ENCODE results near the gene NINJ2.
"Not testable (repeated sequence)": the region's sequence is repeated elsewhere in the genome, so short reads cannot be mapped to it uniquely, and the experiment has no call there.

Gene NINJ2

DNA sequence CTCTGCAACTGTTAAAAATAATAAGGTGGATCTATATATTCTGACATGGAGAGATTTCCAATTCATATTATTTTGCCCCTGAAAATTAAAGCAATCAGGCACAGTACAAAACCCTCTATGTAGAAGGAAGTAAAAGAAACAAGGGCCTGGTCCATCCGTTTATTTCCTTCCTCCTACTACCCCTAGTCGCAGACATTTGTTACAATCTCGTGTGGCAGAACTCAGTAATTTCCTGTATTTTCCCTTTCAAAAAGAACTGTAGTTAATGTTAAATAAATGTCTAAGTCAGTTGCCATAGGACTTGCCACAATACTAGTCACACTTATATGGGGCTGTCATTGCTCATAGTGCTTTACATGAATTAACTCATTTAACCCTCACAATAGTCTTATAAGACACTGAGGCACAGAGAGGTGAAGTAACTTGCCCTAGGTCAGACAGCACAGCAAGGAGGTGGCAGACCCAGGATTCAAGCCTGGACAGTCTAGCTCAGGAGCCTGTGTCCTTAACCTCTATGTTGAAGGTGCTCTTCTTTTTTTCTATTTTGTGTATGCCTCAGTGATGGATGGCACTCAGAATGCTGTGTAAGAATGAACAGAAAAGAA lies 24.2 kb downstream of the NINJ2 start:
- H3K27me3 ChIP-seq (ENCODE audit: control insufficient read depth, insufficient read depth, low read length), result no peaks in the 10 kb centered on the region
- 0 out of 2 replicates have a peak, but pooled peaks cover 7% of the 10 kb centered on the region for H3K4me1 ChIP-seq (ENCODE audit: control insufficient read depth, insufficient read depth, low read length)
- H3K9ac ChIP-seq (ENCODE audit: low read depth, low read length), result no peak overlapping the region
- no peak overlapping the region for H3K27ac ChIP-seq (ENCODE audit: low read depth, low read length)
- no peak overlapping the region for H3K4me3 ChIP-seq (ENCODE audit: low read depth, low read length)
- H3K36me3 ChIP-seq (ENCODE audit: control insufficient read depth, insufficient read depth, low read length), result no peaks in the 10 kb centered on the region
- H3K9me3 ChIP-seq (ENCODE audit: control insufficient read depth, insufficient read depth, low read length), result no peaks in the 10 kb centered on the region

DNA sequence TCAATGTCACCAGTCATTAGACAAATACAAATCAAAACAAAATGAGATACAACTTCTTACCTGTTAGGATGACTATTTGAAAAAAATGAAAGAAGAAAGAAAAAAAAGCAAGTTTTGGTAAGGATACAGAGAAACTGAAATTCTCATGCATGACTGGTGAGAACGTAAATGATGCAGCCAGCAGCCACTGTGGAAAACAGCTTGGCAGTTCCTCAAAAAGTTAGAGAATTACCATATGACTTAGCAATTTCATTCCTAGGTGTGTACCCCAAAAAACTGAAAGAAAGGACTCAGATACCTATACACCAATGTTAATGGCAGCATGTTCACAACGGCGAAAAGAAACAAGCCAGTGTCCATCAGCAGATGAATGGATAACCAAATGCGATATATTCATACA lies 26.6 kb downstream of the NINJ2 start:
- Histone ChIP-seq H3K4me1 (ENCODE audit: control insufficient read depth, insufficient read depth, low read length) (peaks cover 12% of the 10 kb centered on the region), H3K36me3 (ENCODE audit: control insufficient read depth, insufficient read depth, low read length) (no peaks in the 10 kb centered on the region), H3K9ac (ENCODE audit: low read depth, low read length) (no peak overlapping the region), H3K9me3 (ENCODE audit: control insufficient read depth, insufficient read depth, low read length) (no peaks in the 10 kb centered on the region), H3K4me3 (ENCODE audit: low read depth, low read length) (no peak overlapping the region), H3K27ac (ENCODE audit: low read depth, low read length) (no peak overlapping the region), H3K27me3 (ENCODE audit: control insufficient read depth, insufficient read depth, low read length) (no peaks in the 10 kb centered on the region)

DNA sequence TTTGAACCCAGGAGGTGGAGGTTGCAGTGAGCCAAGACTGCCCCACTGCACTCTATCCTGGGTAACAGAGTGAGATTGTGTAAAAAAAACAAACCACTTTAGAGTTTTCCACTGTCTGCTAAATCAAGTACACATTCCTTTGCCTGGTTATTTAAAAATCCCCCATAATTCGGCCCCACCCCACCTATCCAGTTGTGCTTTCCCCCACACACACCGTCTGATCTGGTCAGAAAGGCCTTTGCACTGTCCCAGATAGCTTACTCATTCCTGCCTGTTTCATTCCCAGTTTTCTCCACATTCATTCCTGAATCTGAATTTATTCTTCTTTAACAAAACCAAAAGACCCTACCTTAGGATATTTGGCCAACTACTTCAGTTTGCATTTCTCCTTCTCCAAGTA lies 29.5 kb downstream of the NINJ2 start:
- no peaks in the 10 kb centered on the region for H3K36me3 ChIP-seq (ENCODE audit: control insufficient read depth, insufficient read depth, low read length)
- no peak overlapping the region for H3K27ac ChIP-seq (ENCODE audit: low read depth, low read length)
- peaks cover 18% of the 10 kb centered on the region for H3K4me1 ChIP-seq (ENCODE audit: control insufficient read depth, insufficient read depth, low read length)
- H3K27me3 ChIP-seq (ENCODE audit: control insufficient read depth, insufficient read depth, low read length), result no peaks in the 10 kb centered on the region
- H3K4me3 ChIP-seq (ENCODE audit: low read depth, low read length), result no peak overlapping the region
- H3K9me3 ChIP-seq (ENCODE audit: control insufficient read depth, insufficient read depth, low read length), result no peaks in the 10 kb centered on the region
- no peak overlapping the region for H3K9ac ChIP-seq (ENCODE audit: low read depth, low read length)

DNA sequence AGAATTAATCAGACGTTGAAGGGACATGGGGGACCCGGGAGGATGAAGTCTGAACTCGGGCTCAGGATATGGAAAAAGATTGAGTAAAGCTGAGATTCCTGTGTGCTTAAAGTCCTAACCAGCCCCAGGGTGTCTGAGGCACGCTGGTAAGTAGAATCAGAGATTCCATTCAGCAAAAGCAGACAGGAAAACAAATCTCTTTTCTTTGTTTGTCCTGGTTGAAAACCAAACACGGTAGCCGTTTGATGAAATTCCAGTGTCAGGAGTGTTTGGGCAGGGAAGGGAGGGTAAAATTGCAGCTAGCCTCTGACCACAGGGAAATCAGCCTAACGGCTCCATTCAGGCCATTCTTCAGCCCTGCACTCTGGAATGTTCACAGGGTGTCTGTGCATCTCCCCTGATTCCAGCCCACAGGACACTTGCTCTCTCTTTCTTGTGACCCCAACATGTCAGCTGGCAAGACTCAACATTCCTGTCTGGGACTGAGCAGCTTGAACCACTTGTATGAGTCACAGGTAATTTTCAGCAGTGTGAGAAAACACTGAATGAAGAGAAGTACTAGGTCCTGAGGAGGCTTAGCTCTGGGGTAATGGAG lies 31.0 kb downstream of the NINJ2 start:
- Histone ChIP-seq H3K9me3 (ENCODE audit: control insufficient read depth, insufficient read depth, low read length) (no peaks in the 10 kb centered on the region), H3K9ac (ENCODE audit: low read depth, low read length) (no peak overlapping the region), H3K4me3 (ENCODE audit: low read depth, low read length) (no peak overlapping the region), H3K27me3 (ENCODE audit: control insufficient read depth, insufficient read depth, low read length) (no peaks in the 10 kb centered on the region), H3K27ac (ENCODE audit: low read depth, low read length) (peak overlapping the region; percentile 89), H3K4me1 (ENCODE audit: control insufficient read depth, insufficient read depth, low read length) (peaks cover 18% of the 10 kb centered on the region), H3K36me3 (ENCODE audit: control insufficient read depth, insufficient read depth, low read length) (no peaks in the 10 kb centered on the region)

DNA sequence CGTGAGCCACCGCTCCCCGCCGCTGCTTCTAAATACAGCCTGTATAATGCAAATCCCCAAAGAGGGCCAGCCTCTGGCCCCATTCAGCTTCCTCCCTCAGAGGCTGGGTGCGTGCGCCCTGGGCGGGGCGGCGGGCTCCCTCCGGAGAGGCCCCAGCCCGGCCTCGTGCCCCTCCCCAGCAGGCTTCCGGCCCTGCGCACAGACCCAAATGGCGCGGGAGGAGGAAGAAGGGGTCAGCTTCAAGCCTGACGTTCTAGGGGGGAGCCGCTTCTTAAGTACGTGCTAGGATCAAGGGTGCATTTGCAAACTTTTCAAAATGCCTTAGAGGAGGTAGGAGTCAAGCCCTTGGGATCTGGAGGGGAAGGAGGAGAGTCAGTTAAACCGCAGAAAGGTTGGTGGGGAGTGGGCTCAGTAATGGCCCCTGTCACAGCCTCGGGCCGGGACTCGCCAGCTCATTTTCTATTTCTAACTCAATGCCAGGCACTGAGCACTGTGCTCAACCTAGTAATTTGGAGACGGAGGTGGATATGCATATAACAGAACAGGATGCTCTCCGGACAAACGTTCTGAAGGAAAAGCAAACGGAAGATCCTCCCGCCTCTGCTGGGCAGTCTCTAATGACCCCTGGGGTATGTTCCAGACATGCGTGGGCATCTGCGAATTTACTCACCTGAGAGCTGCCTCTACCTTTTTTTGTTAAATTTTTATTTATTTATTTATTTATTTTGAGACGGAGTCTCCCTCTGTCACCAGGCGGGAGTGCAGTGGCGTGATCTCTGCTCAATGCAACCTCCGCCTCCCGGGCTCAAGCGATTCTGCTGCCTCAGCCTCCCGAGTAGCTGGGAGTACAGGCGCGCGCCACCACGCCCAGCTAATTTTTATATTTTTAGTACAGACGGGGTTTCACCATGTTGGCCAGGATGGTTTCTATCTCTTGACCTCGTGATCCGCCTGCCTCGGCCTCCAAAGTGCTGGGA lies 32.3 kb downstream of the NINJ2 start:
- H3K27me3 ChIP-seq (ENCODE audit: control insufficient read depth, insufficient read depth, low read length), result no peaks in the 10 kb centered on the region
- no peaks in the 10 kb centered on the region for H3K36me3 ChIP-seq (ENCODE audit: control insufficient read depth, insufficient read depth, low read length)
- no peaks in the 10 kb centered on the region for H3K9me3 ChIP-seq (ENCODE audit: control insufficient read depth, insufficient read depth, low read length)
- peak overlapping the region; percentile 19; the same call in 1 of the 2 replicates for H3K4me3 ChIP-seq (ENCODE audit: low read depth, low read length)
- H3K9ac ChIP-seq (ENCODE audit: low read depth, low read length), result no peak overlapping the region
- no peak overlapping the region for H3K27ac ChIP-seq (ENCODE audit: low read depth, low read length)
- peaks cover 18% of the 10 kb centered on the region for H3K4me1 ChIP-seq (ENCODE audit: control insufficient read depth, insufficient read depth, low read length)

DNA sequence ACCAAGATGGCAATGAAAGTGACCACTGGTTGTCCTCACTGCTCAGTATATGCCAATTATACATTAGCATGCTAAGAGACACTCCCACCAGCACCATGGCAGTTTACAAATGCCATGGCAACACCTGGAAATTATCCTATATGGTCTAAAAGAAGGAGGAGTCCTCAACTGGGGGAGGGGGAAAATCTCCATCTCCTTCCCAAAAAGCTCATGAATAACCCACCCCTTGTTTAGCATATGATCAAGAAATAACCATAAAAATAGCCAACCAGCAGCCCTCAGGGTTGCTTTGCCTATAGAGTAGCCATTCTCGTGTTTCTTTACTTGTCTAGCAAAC lies 34.5 kb downstream of the NINJ2 start:
- not testable (repeated sequence) for H3K27me3 ChIP-seq (ENCODE audit: control insufficient read depth, insufficient read depth, low read length); H3K9ac ChIP-seq (ENCODE audit: low read depth, low read length); H3K36me3 ChIP-seq (ENCODE audit: control insufficient read depth, insufficient read depth, low read length); H3K27ac ChIP-seq (ENCODE audit: low read depth, low read length); H3K4me3 ChIP-seq (ENCODE audit: low read depth, low read length); H3K9me3 ChIP-seq (ENCODE audit: control insufficient read depth, insufficient read depth, low read length)
- peaks cover 21% of the 10 kb centered on the region for H3K4me1 ChIP-seq (ENCODE audit: control insufficient read depth, insufficient read depth, low read length)

DNA sequence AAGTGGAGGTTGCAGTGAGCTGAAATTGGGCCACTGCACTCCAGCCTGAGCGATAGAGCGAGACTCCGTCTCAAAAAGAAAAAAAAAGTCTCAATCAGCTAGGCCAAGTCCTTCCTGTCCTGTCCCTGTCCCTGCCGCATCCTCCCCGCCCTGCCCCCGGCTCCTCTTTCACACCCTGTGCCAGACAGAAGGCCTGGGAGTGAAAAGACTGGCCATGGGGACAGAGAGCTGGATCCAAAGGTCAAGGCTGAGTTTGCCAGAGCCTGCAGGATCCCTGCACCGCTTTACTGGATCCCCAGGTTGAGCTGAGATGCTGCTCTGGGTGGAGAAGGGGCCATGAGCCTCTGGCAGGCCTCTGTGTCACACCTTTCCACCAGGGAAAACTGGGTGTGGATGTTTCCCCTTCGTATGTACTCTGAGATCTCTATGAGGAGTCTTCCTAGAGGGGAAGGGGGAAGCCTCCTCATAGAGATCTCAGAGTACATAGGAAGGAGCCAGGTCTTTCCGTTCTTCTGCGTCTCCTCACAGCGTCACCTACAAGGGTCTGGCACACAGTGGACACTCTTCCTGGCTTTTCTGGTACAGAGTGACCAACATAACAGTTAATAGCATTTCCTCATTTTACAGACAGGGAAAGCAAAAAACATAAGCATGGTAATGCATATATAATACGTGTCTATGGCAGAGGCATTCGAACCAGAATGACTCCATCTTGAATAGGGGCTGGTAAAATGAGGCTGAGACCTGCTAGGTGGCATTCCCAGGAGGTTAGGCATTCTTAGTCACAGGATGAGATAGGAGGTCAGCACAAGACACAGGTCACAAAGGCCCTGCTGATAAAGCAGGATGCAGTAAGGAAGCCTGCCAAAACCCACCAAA lies 35.1 kb downstream of the NINJ2 start:
- H3K4me3 ChIP-seq (ENCODE audit: low read depth, low read length), result no peak overlapping the region
- no peak overlapping the region for H3K9ac ChIP-seq (ENCODE audit: low read depth, low read length)
- no peak overlapping the region for H3K27ac ChIP-seq (ENCODE audit: low read depth, low read length)
- H3K9me3 ChIP-seq (ENCODE audit: control insufficient read depth, insufficient read depth, low read length), result no peaks in the 10 kb centered on the region
- no peaks in the 10 kb centered on the region for H3K27me3 ChIP-seq (ENCODE audit: control insufficient read depth, insufficient read depth, low read length)
- no peaks in the 10 kb centered on the region for H3K36me3 ChIP-seq (ENCODE audit: control insufficient read depth, insufficient read depth, low read length)
- H3K4me1 ChIP-seq (ENCODE audit: control insufficient read depth, insufficient read depth, low read length), result peaks cover 26% of the 10 kb centered on the region

DNA sequence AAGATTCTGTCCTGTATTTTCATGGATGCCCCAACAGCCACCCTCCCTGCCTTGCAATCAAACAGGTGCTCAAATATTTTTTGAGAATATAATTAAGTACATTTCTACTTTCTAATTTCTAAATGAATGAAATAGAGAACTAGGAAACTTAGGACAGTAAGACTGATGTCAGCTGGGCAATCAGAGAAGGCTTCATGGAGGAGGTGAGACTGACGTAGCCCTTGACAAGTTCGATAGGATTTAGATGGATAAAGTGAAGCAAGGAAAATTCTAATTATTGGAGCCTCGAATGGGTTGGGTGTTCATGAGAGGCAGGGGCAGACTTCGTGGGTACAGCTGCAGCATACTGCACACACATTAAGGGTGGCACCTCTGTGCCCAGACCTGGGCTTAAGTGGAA lies 36.0 kb downstream of the NINJ2 start:
- H3K9me3 ChIP-seq (ENCODE audit: control insufficient read depth, insufficient read depth, low read length), result no peaks in the 10 kb centered on the region
- H3K27me3 ChIP-seq (ENCODE audit: control insufficient read depth, insufficient read depth, low read length), result no peaks in the 10 kb centered on the region
- peaks cover 27% of the 10 kb centered on the region for H3K4me1 ChIP-seq (ENCODE audit: control insufficient read depth, insufficient read depth, low read length)
- H3K9ac ChIP-seq (ENCODE audit: low read depth, low read length), result no peak overlapping the region
- no peaks in the 10 kb centered on the region for H3K36me3 ChIP-seq (ENCODE audit: control insufficient read depth, insufficient read depth, low read length)
- H3K4me3 ChIP-seq (ENCODE audit: low read depth, low read length), result no peak overlapping the region
- no peak overlapping the region for H3K27ac ChIP-seq (ENCODE audit: low read depth, low read length)

DNA sequence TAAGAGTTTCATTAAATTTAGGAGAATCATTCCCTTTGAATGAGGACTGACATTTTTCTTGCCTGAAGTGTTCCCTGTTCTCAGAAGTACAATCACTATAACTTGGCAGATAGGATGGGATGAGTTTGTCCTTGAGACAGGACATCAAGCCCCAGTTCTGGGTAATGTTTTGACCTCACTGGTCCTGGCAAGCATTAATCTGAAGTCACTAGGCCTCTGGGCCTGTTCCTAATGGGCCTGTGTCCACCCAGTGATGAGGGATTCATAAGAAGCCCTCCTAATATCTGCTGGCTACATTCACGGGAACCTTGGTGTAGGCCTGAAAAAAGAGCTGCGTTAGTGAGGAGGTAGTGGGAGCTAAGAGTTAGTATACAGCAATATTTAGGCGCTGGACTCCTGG lies 37.2 kb downstream of the NINJ2 start:
- H3K4me3 ChIP-seq (ENCODE audit: low read depth, low read length), result no peak overlapping the region
- H3K9me3 ChIP-seq (ENCODE audit: control insufficient read depth, insufficient read depth, low read length), result no peaks in the 10 kb centered on the region
- H3K27me3 ChIP-seq (ENCODE audit: control insufficient read depth, insufficient read depth, low read length), result no peaks in the 10 kb centered on the region
- no peak overlapping the region for H3K9ac ChIP-seq (ENCODE audit: low read depth, low read length)
- no peaks in the 10 kb centered on the region for H3K36me3 ChIP-seq (ENCODE audit: control insufficient read depth, insufficient read depth, low read length)
- peaks cover 18% of the 10 kb centered on the region for H3K4me1 ChIP-seq (ENCODE audit: control insufficient read depth, insufficient read depth, low read length)
- no peak overlapping the region for H3K27ac ChIP-seq (ENCODE audit: low read depth, low read length)

DNA sequence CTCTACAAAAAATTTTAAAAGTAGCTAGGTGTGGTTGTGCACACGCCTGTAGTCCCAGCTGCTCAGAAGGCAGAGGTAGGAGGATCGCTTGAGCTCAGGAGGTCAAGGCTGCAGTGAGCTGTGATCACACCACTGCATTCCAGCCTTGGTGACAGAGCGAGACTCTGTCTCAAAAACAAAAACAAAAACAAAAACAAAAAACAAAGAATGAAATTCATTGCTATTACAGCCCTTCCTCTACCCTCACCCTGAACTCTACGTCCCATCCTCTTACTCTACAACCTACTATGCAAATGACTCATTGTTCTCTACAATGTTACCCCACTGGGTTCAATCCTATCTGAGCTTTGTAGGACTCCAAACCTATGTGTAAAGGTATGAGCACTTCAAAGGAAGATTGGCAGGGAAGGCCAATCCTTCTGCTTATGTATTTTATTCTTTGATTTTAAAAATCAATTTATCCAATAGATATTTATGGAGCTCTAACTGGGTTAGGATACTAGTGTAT lies 39.3 kb downstream of the NINJ2 start:
- Histone ChIP-seq H3K36me3 (ENCODE audit: control insufficient read depth, insufficient read depth, low read length) (no peaks in the 10 kb centered on the region), H3K9ac (ENCODE audit: low read depth, low read length) (no peak overlapping the region), H3K9me3 (ENCODE audit: control insufficient read depth, insufficient read depth, low read length) (no peaks in the 10 kb centered on the region), H3K4me3 (ENCODE audit: low read depth, low read length) (no peak overlapping the region), H3K4me1 (ENCODE audit: control insufficient read depth, insufficient read depth, low read length) (peaks cover 15% of the 10 kb centered on the region), H3K27me3 (ENCODE audit: control insufficient read depth, insufficient read depth, low read length) (no peaks in the 10 kb centered on the region), H3K27ac (ENCODE audit: low read depth, low read length) (no peak overlapping the region)

All from HUES48 (cell line).